ENCODE measurements around the gene RAB36. TPM values are rescaled to one million over a fixed set of nuclear protein-coding genes. Genes with fewer than 3 reads are reported as not detected.
"Not testable (repeated sequence)": the region's sequence is repeated elsewhere in the genome, so short reads cannot be mapped to it uniquely, and the experiment has no call there.

Gene RAB36
- total and polyA plus RNA-seq, 5 experiments from 2014 or later: 0.66 to 2.0 (median 1.1) TPM

GRCh38 chr22:23127055-23127756 lies 18.1 kb upstream of the RAB36 start:
- Mint-ChIP-seq H3K4me3 (no peak overlapping the region), H3K36me3 (no peaks in the 10 kb centered on the region), H3K4me1 (peaks cover 5 to 6% (median 5%) of the 10 kb centered on the region in 4 donors), H3K27ac (peak overlapping the region in 1 of 10 donors; percentile 62), H3K27me3 (no peaks in the 10 kb centered on the region), H3K9me3 (no peaks in the 10 kb centered on the region)
- ATAC-seq (no peak), DNase-seq (no peak)
- POLR2A ChIA-PET: interaction anchor here (0.9 to 1.9 kb wide), 2 partner anchors 17 to 54 kb away, joined by 4 read pairs; partner anchors contain the start of gene BCR

DNA sequence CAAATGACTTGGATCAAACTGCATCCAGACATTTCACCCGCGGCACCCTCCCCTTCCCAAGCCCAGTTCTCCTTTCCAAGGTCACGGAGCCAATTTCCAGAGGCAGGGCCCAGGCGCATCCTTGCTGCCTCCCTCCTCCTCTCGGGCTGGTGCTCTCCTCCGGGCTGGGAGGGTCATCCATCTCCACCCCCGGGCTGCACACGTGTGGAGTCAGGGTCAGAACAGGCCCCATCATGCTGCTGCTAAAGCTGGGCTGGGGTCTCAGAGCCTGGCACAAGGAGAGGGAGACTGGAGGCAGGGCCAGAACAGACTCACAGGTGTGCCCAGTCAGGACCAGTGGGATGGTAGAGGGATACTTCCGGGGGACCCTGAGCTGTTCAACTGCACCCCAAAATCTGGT lies 17.5 kb upstream of the RAB36 start:
- no peak overlapping the region for H3K4me3 Mint-ChIP-seq

GRCh38 chr22:23128269-23129108 lies 16.8 kb upstream of the RAB36 start:
- DNase-seq: peak; percentile 51 to 87 (median 74)
- H3K4me1 Mint-ChIP-seq: peaks cover 4 to 5% (median 5%) of the 10 kb centered on the region in 4 donors
- peak; percentile 92 to 99 for ATAC-seq
- H3K27ac Mint-ChIP-seq: peak overlapping the region in 7 of 10 donors; percentile 10 to 89 (median 41)
- POLR2A ChIA-PET: interaction anchor here (0.8 to 1.9 kb wide), 4 partner anchors 9 to 170 kb away, joined by 4 to 5 read pairs (median 4); partner anchors contain the start of gene BCR
- no peaks in the 10 kb centered on the region for H3K9me3 Mint-ChIP-seq
- H3K36me3 Mint-ChIP-seq: no peaks in the 10 kb centered on the region
- H3K4me3 Mint-ChIP-seq: no peak overlapping the region
- no peaks in the 10 kb centered on the region for H3K27me3 Mint-ChIP-seq

More for the DNA sequence above, 17.5 kb upstream of the RAB36 start:
- POLR2A ChIA-PET: interaction anchor here (0.8 to 1.9 kb wide), 3 partner anchors 8 to 53 kb away, joined by 4 to 5 read pairs (median 4); partner anchors contain the start of gene BCR
- Mint-ChIP-seq H3K4me1 (peaks cover 5 to 6% (median 5%) of the 10 kb centered on the region in 4 donors), H3K9me3 (no peaks in the 10 kb centered on the region), H3K27me3 (no peaks in the 10 kb centered on the region), H3K36me3 (no peaks in the 10 kb centered on the region), H3K27ac (no peak overlapping the region)
- DNase-seq (no peak), ATAC-seq (no peak)

GRCh38 chr22:23129149-23129548 lies 16.1 kb upstream of the RAB36 start:
- DNase-seq (no peak), ATAC-seq (no peak)
- no peak overlapping the region for H3K4me3 Mint-ChIP-seq
- H3K27me3 Mint-ChIP-seq: no peaks in the 10 kb centered on the region
- POLR2A ChIA-PET: interaction anchor here (1.1 to 1.9 kb wide), 2 partner anchors 52 to 171 kb away, joined by 4 to 5 read pairs; partner anchors contain the start of gene BCR
- H3K4me1 Mint-ChIP-seq: peaks cover 4 to 5% (median 5%) of the 10 kb centered on the region in 4 donors
- no peaks in the 10 kb centered on the region for H3K36me3 Mint-ChIP-seq
- H3K27ac Mint-ChIP-seq: peak overlapping the region in 2 of 10 donors; percentile 28 to 69
- no peaks in the 10 kb centered on the region for H3K9me3 Mint-ChIP-seq

DNA sequence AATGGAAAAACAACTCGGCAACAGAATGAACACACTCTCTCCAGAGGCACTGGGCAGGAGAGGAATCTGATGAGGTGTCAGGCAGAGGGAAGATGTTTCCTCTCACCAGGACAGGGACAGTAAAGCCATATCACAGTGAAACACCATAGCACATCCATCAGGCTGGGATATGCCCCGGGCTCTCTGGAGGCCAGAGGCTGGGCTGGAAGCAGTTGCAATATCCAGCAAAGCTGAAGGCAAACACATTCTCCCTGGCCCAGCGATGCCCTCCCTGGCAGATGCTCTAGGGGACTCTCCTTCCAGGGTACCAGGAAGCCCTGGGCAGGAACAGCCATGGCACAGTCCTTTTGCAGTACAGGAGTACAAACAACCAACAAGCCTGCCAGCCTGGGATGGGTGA lies 14.6 kb upstream of the RAB36 start:
- DNase-seq: no peak
- H3K27ac Mint-ChIP-seq: peak overlapping the region in 4 of 10 donors; percentile 25 to 80 (median 68)
- no peak for ATAC-seq
- H3K9me3 Mint-ChIP-seq: no peaks in the 10 kb centered on the region
- no peak overlapping the region for H3K4me3 Mint-ChIP-seq
- peaks cover 4 to 10% (median 5%) of the 10 kb centered on the region in 4 donors for H3K4me1 Mint-ChIP-seq
- POLR2A ChIA-PET: no interaction called here
- H3K36me3 Mint-ChIP-seq: no peaks in the 10 kb centered on the region
- no peaks in the 10 kb centered on the region for H3K27me3 Mint-ChIP-seq

GRCh38 chr22:23131931-23132330 lies 13.3 kb upstream of the RAB36 start:
- Mint-ChIP-seq H3K27me3 (no peaks in the 10 kb centered on the region), H3K4me1 (peaks cover 5 to 22% (median 10%) of the 10 kb centered on the region in 4 donors), H3K4me3 (no peak overlapping the region), H3K36me3 (no peaks in the 10 kb centered on the region), H3K9me3 (no peaks in the 10 kb centered on the region), H3K27ac (no peak overlapping the region)
- no peak for DNase-seq
- ATAC-seq: no peak
- POLR2A ChIA-PET: interaction anchor here (1.0 to 1.5 kb wide), 2 partner anchors 10 to 14 kb away, joined by 4 to 5 read pairs; partner anchors contain the start of gene RSPH14

- ATAC-seq (no peak), DNase-seq (no peak)
- POLR2A ChIA-PET: interaction anchor here (1.2 to 1.5 kb wide), 2 partner anchors 10 to 13 kb away, joined by 3 to 5 read pairs; no protein-coding TSS in a partner anchor
- peak overlapping the region in 2 of 10 donors; percentile 29 to 45 for H3K27ac Mint-ChIP-seq
- no peak overlapping the region for H3K4me3 Mint-ChIP-seq
- H3K4me1 Mint-ChIP-seq: peaks cover 6 to 28% (median 15%) of the 10 kb centered on the region in 4 donors
- H3K36me3 Mint-ChIP-seq: no peaks in the 10 kb centered on the region
- no peaks in the 10 kb centered on the region for H3K9me3 Mint-ChIP-seq
- H3K27me3 Mint-ChIP-seq: no peaks in the 10 kb centered on the region
Measured at GRCh38 chr22:23132376-23133091, 12.7 kb upstream of the RAB36 start.

DNA sequence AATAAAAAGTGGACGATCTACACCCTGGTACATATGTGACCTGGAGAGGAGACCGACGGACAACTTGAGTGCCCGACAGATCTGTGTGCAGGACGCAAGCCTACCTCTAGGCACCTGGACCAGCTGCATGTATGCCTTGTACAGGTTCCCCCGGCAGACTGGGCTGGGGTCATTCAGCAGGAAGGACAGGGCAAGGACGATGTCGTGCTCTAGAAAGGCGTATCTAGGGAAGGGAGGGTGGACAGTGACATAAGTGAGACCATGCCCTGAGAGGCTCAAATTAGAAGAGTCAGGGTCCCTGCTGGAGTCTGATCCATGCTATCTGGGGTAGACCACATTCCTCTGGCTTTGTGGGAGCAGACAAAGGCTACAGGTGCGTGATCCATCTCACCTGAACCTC lies 11.4 kb upstream of the RAB36 start:
- DNase-seq (no peak), ATAC-seq (no peak)
- no peaks in the 10 kb centered on the region for H3K27me3 Mint-ChIP-seq
- peak overlapping the region in 4 of 10 donors; percentile 10 to 72 (median 54) for H3K27ac Mint-ChIP-seq
- peaks cover 6 to 37% (median 24%) of the 10 kb centered on the region in 4 donors for H3K4me1 Mint-ChIP-seq
- H3K36me3 Mint-ChIP-seq: no peaks in the 10 kb centered on the region
- H3K4me3 Mint-ChIP-seq: no peak overlapping the region
- H3K9me3 Mint-ChIP-seq: no peaks in the 10 kb centered on the region
- POLR2A ChIA-PET: no interaction called here

GRCh38 chr22:23136991-23137390 lies 8.3 kb upstream of the RAB36 start:
- POLR2A ChIA-PET: interaction anchor here (1.5 to 1.7 kb wide), 2 partner anchors 16 to 18 kb away, joined by 3 to 6 read pairs; no protein-coding TSS in a partner anchor
- not testable (repeated sequence) for DNase-seq, H3K36me3 Mint-ChIP-seq, ATAC-seq, H3K27me3 Mint-ChIP-seq, H3K9me3 Mint-ChIP-seq
- Mint-ChIP-seq H3K27ac (peak overlapping the region; percentile 93 to 98 (median 96)), H3K4me3 (peak overlapping the region in 3 of 10 donors; percentile 7 to 80 (median 74)), H3K4me1 (peaks cover 8 to 65% (median 42%) of the 10 kb centered on the region in 4 donors)

GRCh38 chr22:23137468-23137867 lies 7.8 kb upstream of the RAB36 start:
- POLR2A ChIA-PET: interaction anchor here (1.1 to 1.7 kb wide), 4 partner anchors 9 to 126 kb away, joined by 3 to 6 read pairs (median 3); no protein-coding TSS in a partner anchor
- ATAC-seq (no peak), DNase-seq (no peak)
- peak overlapping the region; percentile 93 to 98 (median 96) for H3K27ac Mint-ChIP-seq
- H3K27me3 Mint-ChIP-seq: no peaks in the 10 kb centered on the region
- peak overlapping the region; percentile 50 to 85 (median 74) for H3K4me3 Mint-ChIP-seq
- H3K36me3 Mint-ChIP-seq: no peaks in the 10 kb centered on the region
- H3K9me3 Mint-ChIP-seq: no peaks in the 10 kb centered on the region
- peaks cover 12 to 70% (median 47%) of the 10 kb centered on the region in 4 donors for H3K4me1 Mint-ChIP-seq

GRCh38 chr22:23137905-23138561 lies 7.2 kb upstream of the RAB36 start:
- ATAC-seq: peak; percentile 39 to 41
- H3K27ac Mint-ChIP-seq: peak overlapping the region; percentile 93 to 98 (median 96)

More at GRCh38 chr22:23137905-23138561, 7.2 kb upstream of the RAB36 start:
- Mint-ChIP-seq H3K9me3 (no peaks in the 10 kb centered on the region), H3K36me3 (no peaks in the 10 kb centered on the region), H3K4me1 (peaks cover 15 to 75% (median 53%) of the 10 kb centered on the region in 4 donors), H3K27me3 (no peaks in the 10 kb centered on the region), H3K4me3 (peak overlapping the region; percentile 50 to 85 (median 75))
- DNase-seq: peak in 9 of 10 donors; percentile 30 to 84 (median 66)
- POLR2A ChIA-PET: interaction anchor here (0.5 to 1.7 kb wide), 8 partner anchors 9 to 757 kb away, joined by 3 to 6 read pairs (median 3); no protein-coding TSS in a partner anchor

All from naive thymus-derived CD8-positive, alpha-beta T cell (primary cell).